NCI-H1048 (cell line): ENCODE measurements around the gene IFNL3.

Source experiments
- DNase-seq: peaks from one replicate; lab custom pipeline; 2025; lab: John Stamatoyannopoulos, UW

IFNL3 gene

DNA sequence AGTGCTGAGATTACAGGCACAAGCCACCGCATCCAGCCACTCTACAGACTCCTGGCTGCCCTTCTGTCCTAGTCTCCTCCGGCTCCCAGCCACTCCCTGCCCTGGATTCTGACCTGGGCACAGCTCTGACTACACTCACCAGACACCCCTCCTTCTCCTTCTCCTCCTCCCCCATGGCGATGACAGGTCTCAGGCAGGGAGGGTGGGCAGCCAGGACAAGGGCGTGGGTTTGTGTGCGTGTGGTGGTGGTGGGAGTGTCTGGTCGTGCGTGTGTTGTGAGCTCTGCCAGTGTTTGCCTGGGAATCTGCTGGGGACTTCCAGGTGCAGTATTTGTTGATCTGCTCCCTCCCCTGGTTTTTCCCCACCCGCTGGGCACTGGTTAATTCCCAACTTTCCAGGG lies 51.0 kb downstream of the IFNL3 start:
- DNase-seq = no peak
